Measurements from ENCODE around the gene PAQR7. TPM values are rescaled to one million over a fixed set of nuclear protein-coding genes. Genes with fewer than 3 reads are reported as not detected.

PAQR7 gene
- total RNA-seq, 1 donor from 2014 or later, result 24.0 TPM

GRCh38 chr1:25872713-25873112, 2.8 kb downstream of the PAQR7 start:
- H3K9me3 Mint-ChIP-seq, result no peaks in the 10 kb centered on the region
- peak overlapping the region; percentile 80 for H3K27ac Mint-ChIP-seq
- no peak overlapping the region for H3K4me3 Mint-ChIP-seq
- peaks cover 34% of the 10 kb centered on the region for H3K4me1 Mint-ChIP-seq
- no peak for TF ChIP-seq CTCF (IDR thresholded peaks at IDR 0.05; ENCODE audit: unreplicated experiment)
- H3K27me3 Mint-ChIP-seq (ENCODE audit: low read depth), result no peaks in the 10 kb centered on the region
- no peak for DNase-seq (ENCODE audit: low spot score in 2 of 2, unreplicated experiment in 2 of 2)
- peaks cover 3% of the 10 kb centered on the region for H3K36me3 Mint-ChIP-seq

GRCh38 chr1:25871704-25872494, 3.6 kb downstream of the PAQR7 start:
- Mint-ChIP-seq H3K27me3 (ENCODE audit: low read depth) (no peaks in the 10 kb centered on the region), H3K9me3 (no peaks in the 10 kb centered on the region), H3K4me1 (peaks cover 35% of the 10 kb centered on the region), H3K36me3 (peaks cover 3% of the 10 kb centered on the region), H3K27ac (peak overlapping the region; percentile 43), H3K4me3 (no peak overlapping the region)
- no peak for DNase-seq (ENCODE audit: low spot score in 2 of 2, unreplicated experiment in 2 of 2)
- no peak for TF ChIP-seq CTCF (IDR thresholded peaks at IDR 0.05; ENCODE audit: unreplicated experiment)

- no peak overlapping the region for H3K4me3 Mint-ChIP-seq
- DNase-seq (ENCODE audit: low spot score in 2 of 2, unreplicated experiment in 2 of 2), result no peak
- peaks cover 3% of the 10 kb centered on the region for H3K36me3 Mint-ChIP-seq
- no peaks in the 10 kb centered on the region for H3K27me3 Mint-ChIP-seq (ENCODE audit: low read depth)
- H3K4me1 Mint-ChIP-seq, result peaks cover 28% of the 10 kb centered on the region
- peak overlapping the region; percentile 43 for H3K27ac Mint-ChIP-seq
- no peak for TF ChIP-seq CTCF (IDR thresholded peaks at IDR 0.05; ENCODE audit: unreplicated experiment)
- no peaks in the 10 kb centered on the region for H3K9me3 Mint-ChIP-seq
Observed at GRCh38 chr1:25871086-25871703, 4.3 kb downstream of the PAQR7 start.

- peaks cover 25% of the 10 kb centered on the region for H3K4me1 Mint-ChIP-seq
- no peak for TF ChIP-seq CTCF (IDR thresholded peaks at IDR 0.05; ENCODE audit: unreplicated experiment)
- peak overlapping the region; percentile 61 for H3K27ac Mint-ChIP-seq
- H3K9me3 Mint-ChIP-seq, result no peaks in the 10 kb centered on the region
- H3K36me3 Mint-ChIP-seq, result peaks cover 3% of the 10 kb centered on the region
- no peak overlapping the region for H3K4me3 Mint-ChIP-seq
- no peak for DNase-seq (ENCODE audit: low spot score in 2 of 2, unreplicated experiment in 2 of 2)
- no peaks in the 10 kb centered on the region for H3K27me3 Mint-ChIP-seq (ENCODE audit: low read depth)
Observed at GRCh38 chr1:25870614-25871013, 4.9 kb downstream of the PAQR7 start.

GRCh38 chr1:25869909-25870606, 5.5 kb downstream of the PAQR7 start:
- DNase-seq (ENCODE audit: low spot score in 2 of 2, unreplicated experiment in 2 of 2), result no peak
- TF ChIP-seq CTCF (IDR thresholded peaks at IDR 0.05; ENCODE audit: unreplicated experiment), result no peak
- Mint-ChIP-seq H3K4me3 (no peak overlapping the region), H3K4me1 (peaks cover 24% of the 10 kb centered on the region), H3K27me3 (ENCODE audit: low read depth) (no peaks in the 10 kb centered on the region), H3K36me3 (peaks cover 3% of the 10 kb centered on the region), H3K9me3 (no peaks in the 10 kb centered on the region), H3K27ac (peak overlapping the region; percentile 61)

Measured in mesothelial cell of epicardium (in vitro differentiated cells).